Measurements from ENCODE around the gene HOXB3.

DNA sequence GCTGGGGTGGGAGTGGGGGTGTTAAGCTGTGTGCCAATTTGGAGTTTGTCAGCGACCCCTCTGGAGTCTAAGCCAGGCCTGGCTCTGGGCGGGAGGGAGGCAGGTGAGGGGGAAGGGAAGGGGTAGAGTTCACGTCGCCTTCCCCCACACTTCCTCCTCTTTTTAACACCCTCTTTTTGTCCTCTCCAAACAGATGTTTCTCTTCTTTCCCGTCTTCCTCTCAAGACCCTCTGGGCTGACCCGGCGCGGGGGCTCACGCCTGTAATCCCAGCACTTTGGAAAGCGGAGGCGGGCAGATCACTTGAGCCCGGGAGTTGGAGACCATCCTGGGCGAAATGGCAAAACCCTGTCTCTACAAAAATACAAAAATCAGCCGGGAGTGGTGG lies 62.5 kb downstream of the HOXB3 start:
- no peak for TF ChIP-seq POLR2A (IDR thresholded peaks at IDR 0.05)
- no peak for TF ChIP-seq CTCF (IDR thresholded peaks at IDR 0.05)
